ENCODE data around the gene CNPY4. TPM values are rescaled to one million over a fixed set of nuclear protein-coding genes. Genes with fewer than 3 reads are reported as not detected.

CNPY4 gene
- polyA plus RNA-seq, 1 donor (not counting 4 experiments of a cell fraction or from before 2014, with no cell fraction given) = 9.9 TPM

GRCh38 chr7:100122568-100122967 is 3.1 kb downstream of the CNPY4 start:
- H3K9me3 ChIP-seq (ENCODE audit: control insufficient read depth, low read depth, low read length) = no peaks in the 10 kb centered on the region
- peaks cover 0 to 2% of the 10 kb centered on the region in 2 experiments for H3K36me3 ChIP-seq (ENCODE audit: control insufficient read depth in 2 of 2, extremely low read depth in 1 of 2, insufficient read depth in 2 of 2, low read length in 2 of 2)
- TF ChIP-seq CTCF (optimal IDR thresholded peaks at IDR 0.05 in 1 of 3, IDR thresholded peaks at IDR 0.05 in 1 of 3, conservative IDR thresholded peaks at IDR 0.05 in 1 of 3; ENCODE audit: extremely low read depth in 1 of 3, insufficient read depth in 2 of 3, low read length in 3 of 3) = no peak
- no peak for TF ChIP-seq EZH2 (IDR thresholded peaks at IDR 0.05; ENCODE audit: low read length)
- no peak overlapping the region for H3K4me2 ChIP-seq (ENCODE audit: control insufficient read depth, extremely low read depth, insufficient read depth, low read depth, low read length)
- H3K27ac ChIP-seq (ENCODE audit: control insufficient read depth, insufficient read depth, low read length) = no peak overlapping the region
- H3K4me1 ChIP-seq (ENCODE audit: control insufficient read depth, extremely low read depth, insufficient read depth, low read length) = peaks cover 10% of the 10 kb centered on the region
- H3K4me3 ChIP-seq (ENCODE audit: control insufficient read depth in 2 of 3, extremely low read depth in 1 of 3, insufficient read depth in 2 of 3, low read depth in 1 of 3, low read length in 3 of 3) = no peak overlapping the region
- H3K9me1 ChIP-seq (ENCODE audit: control insufficient read depth, extremely low read depth, insufficient read depth, low read length) = no peaks in the 10 kb centered on the region
- no peak for FAIRE-seq
- peaks cover 3% of the 10 kb centered on the region for H4K20me1 ChIP-seq (ENCODE audit: control insufficient read depth, extremely low read depth, insufficient read depth, low read length)
- dilution Hi-C loops (cut with MboI; ENCODE audit: extremely low pct_ligation_motif_present, low sequenced_read_pairs) = no loop called here
- H3K79me2 ChIP-seq (ENCODE audit: control insufficient read depth, insufficient read depth, low read length) = peaks cover 15% of the 10 kb centered on the region
- no peaks in the 10 kb centered on the region for H3K27me3 ChIP-seq (ENCODE audit: control insufficient read depth, extremely low read depth, insufficient read depth, low read length)
- H3K9ac ChIP-seq (ENCODE audit: control insufficient read depth, extremely low read depth, insufficient read depth, low read length) = no peak overlapping the region
- no peak overlapping the region for H2AFZ ChIP-seq (ENCODE audit: control insufficient read depth, low read length)
- no peak for DNase-seq (ENCODE audit: low read depth, low spot score)

GRCh38 chr7:100124301-100125230 is 5.1 kb downstream of the CNPY4 start:
- H2AFZ ChIP-seq (ENCODE audit: control insufficient read depth, low read length) = no peak overlapping the region
- FAIRE-seq (no peak), DNase-seq (ENCODE audit: low read depth, low spot score) (no peak)
- peaks cover 6% of the 10 kb centered on the region for H3K79me2 ChIP-seq (ENCODE audit: control insufficient read depth, insufficient read depth, low read length)
- H3K27me3 ChIP-seq (ENCODE audit: control insufficient read depth, extremely low read depth, insufficient read depth, low read length) = no peaks in the 10 kb centered on the region
- no peaks in the 10 kb centered on the region for H4K20me1 ChIP-seq (ENCODE audit: control insufficient read depth, extremely low read depth, insufficient read depth, low read length)
- no peak overlapping the region for H3K9ac ChIP-seq (ENCODE audit: control insufficient read depth, extremely low read depth, insufficient read depth, low read length)
- no peaks in the 10 kb centered on the region for H3K9me1 ChIP-seq (ENCODE audit: control insufficient read depth, extremely low read depth, insufficient read depth, low read length)
- no peak overlapping the region for H3K4me2 ChIP-seq (ENCODE audit: control insufficient read depth, extremely low read depth, insufficient read depth, low read depth, low read length)
- H3K4me3 ChIP-seq (ENCODE audit: control insufficient read depth in 2 of 3, extremely low read depth in 1 of 3, insufficient read depth in 2 of 3, low read depth in 1 of 3, low read length in 3 of 3) = no peak overlapping the region
- H3K9me3 ChIP-seq (ENCODE audit: control insufficient read depth, low read depth, low read length) = no peaks in the 10 kb centered on the region
- dilution Hi-C loops (cut with MboI; ENCODE audit: extremely low pct_ligation_motif_present, low sequenced_read_pairs) = no loop called here
- no peak for TF ChIP-seq CTCF (optimal IDR thresholded peaks at IDR 0.05 in 1 of 3, IDR thresholded peaks at IDR 0.05 in 1 of 3, conservative IDR thresholded peaks at IDR 0.05 in 1 of 3; ENCODE audit: extremely low read depth in 1 of 3, insufficient read depth in 2 of 3, low read length in 3 of 3)
- no peak for TF ChIP-seq EZH2 (IDR thresholded peaks at IDR 0.05; ENCODE audit: low read length)
- H3K36me3 ChIP-seq (ENCODE audit: control insufficient read depth in 2 of 2, extremely low read depth in 1 of 2, insufficient read depth in 2 of 2, low read length in 2 of 2) = peaks cover 0 to 2% of the 10 kb centered on the region in 2 experiments
- peaks cover 14% of the 10 kb centered on the region for H3K4me1 ChIP-seq (ENCODE audit: control insufficient read depth, extremely low read depth, insufficient read depth, low read length)
- H3K27ac ChIP-seq (ENCODE audit: control insufficient read depth, insufficient read depth, low read length) = no peak overlapping the region
